Nephron (organoid): ENCODE results near the gene MYLK.
A peak's percentile ranks its signal among the peaks of the same experiment; 100 is the strongest.

Experiments
- H3K27ac Mint-ChIP-seq, 3 experiments: 2 replicates each; pipeline ENCODE4 v1.8.0; 2020; ENCODE audit warnings: mixed read lengths in 3 of 3, mild to moderate bottlenecking in 2 of 3, moderate library complexity in 1 of 3
- H3K27me3 Mint-ChIP-seq: 2 replicates; pipeline ENCODE4 v1.8.0; 2021; ENCODE audit warnings: low read depth, mild to moderate bottlenecking, moderate library complexity, mixed read lengths
- H3K36me3 Mint-ChIP-seq: 2 replicates; pipeline ENCODE4 v1.8.0; 2020; ENCODE audit warnings: low read depth, mixed read lengths
- H3K4me1 Mint-ChIP-seq: 2 replicates; pipeline ENCODE4 v1.8.0; 2020; ENCODE audit warnings: mixed read lengths
- H3K4me3 Mint-ChIP-seq, 3 experiments: 2 replicates each; pipeline ENCODE4 v1.8.0; 2020; ENCODE audit warnings: mild to moderate bottlenecking in 3 of 3, mixed read lengths in 3 of 3, moderate library complexity in 2 of 3
- H3K9me3 Mint-ChIP-seq: 2 replicates; pipeline ENCODE4 v1.8.0; 2020; ENCODE audit warnings: mixed read lengths
- TF ChIP-seq, protein P1 (sequence below), 3 experiments: fragments of 200-600 bp; sonication (generic); IDR thresholded peaks; one replicate each; pipeline ENCODE4 v1.5.0; 2021; ENCODE audit warnings: antibody characterized with exemption in 3 of 3; ENCODE audit not compliant: unreplicated experiment in 3 of 3

The MYLK gene

DNA sequence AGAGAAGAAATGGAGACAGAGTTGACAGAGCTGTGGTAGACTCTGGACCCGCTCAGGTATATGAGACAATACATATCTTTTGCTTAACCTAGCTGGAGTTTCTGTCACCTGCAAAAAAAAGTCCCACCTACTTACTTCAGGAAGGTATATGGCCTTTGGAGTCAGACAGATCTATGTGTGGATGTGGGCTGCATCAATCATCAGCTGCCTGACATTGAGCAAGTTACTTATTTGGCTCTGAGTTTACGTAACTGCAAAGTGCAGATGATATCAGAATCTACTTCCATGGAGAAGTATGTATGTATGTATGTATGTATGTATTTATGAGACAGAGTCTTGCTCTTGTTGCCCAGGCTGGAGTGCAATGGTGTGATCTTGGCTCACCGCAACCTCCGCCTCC lies 124.3 kb downstream of the MYLK start:
- TF ChIP-seq, protein P1, sequence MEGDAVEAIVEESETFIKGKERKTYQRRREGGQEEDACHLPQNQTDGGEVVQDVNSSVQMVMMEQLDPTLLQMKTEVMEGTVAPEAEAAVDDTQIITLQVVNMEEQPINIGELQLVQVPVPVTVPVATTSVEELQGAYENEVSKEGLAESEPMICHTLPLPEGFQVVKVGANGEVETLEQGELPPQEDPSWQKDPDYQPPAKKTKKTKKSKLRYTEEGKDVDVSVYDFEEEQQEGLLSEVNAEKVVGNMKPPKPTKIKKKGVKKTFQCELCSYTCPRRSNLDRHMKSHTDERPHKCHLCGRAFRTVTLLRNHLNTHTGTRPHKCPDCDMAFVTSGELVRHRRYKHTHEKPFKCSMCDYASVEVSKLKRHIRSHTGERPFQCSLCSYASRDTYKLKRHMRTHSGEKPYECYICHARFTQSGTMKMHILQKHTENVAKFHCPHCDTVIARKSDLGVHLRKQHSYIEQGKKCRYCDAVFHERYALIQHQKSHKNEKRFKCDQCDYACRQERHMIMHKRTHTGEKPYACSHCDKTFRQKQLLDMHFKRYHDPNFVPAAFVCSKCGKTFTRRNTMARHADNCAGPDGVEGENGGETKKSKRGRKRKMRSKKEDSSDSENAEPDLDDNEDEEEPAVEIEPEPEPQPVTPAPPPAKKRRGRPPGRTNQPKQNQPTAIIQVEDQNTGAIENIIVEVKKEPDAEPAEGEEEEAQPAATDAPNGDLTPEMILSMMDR (IDR thresholded peaks at IDR 0.05; ENCODE audit: unreplicated experiment in 3 of 3): no peak
- H3K9me3 Mint-ChIP-seq: no peaks in the 10 kb centered on the region
- H3K27me3 Mint-ChIP-seq: peaks cover 7% of the 10 kb centered on the region
- H3K4me3 Mint-ChIP-seq: no peak overlapping the region
- H3K27ac Mint-ChIP-seq: no peak overlapping the region
- H3K4me1 Mint-ChIP-seq: peaks cover 15% of the 10 kb centered on the region
- no peaks in the 10 kb centered on the region for H3K36me3 Mint-ChIP-seq

DNA sequence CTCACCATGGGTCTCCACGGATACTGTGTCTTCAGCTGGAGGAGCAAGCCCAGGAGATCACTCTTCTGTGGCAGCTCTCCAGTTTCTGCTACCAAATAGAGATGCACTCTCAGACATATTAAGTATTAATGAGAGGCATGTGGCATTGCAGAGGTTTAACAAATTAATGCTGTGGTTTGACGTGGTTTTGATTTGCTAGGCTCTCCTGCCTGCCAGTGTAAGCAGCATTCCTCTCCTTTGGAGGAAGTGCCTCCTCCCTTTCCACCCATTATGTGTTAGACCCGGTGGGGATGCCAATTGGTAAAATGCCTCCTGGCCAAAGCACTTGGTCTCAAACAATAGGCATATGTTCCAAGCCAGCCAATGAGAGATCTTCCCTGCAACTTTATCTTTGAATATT lies 124.8 kb downstream of the MYLK start:
- H3K27ac Mint-ChIP-seq: no peak overlapping the region
- H3K27me3 Mint-ChIP-seq: peaks cover 7% of the 10 kb centered on the region

DNA sequence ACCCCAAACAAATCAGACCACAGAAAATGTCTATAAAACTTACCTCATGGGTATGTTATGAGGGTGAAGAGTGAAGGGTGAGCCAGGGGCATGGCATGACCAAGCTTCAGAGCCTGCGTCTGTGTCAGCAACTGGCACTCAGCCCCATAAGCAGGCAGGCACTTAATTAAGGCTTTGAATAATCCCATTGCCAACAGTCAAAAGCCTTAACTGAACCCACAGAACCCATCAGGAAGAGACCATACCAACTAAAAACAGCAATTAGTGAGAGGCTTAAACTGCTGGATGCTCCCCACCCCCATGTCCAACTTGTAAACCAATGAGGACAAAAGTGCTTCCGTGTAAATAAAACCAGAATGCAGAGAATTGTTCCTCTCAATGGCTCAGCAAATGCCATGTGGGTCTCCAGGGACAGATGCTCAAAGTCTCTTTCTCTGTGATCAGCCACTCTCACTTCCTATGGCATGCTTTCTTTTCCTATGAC lies 126.0 kb downstream of the MYLK start:
- Mint-ChIP-seq H3K9me3 (no peaks in the 10 kb centered on the region), H3K4me1 (peaks cover 17% of the 10 kb centered on the region), H3K27ac (no peak overlapping the region), H3K27me3 (peaks cover 7% of the 10 kb centered on the region), H3K4me3 (no peak overlapping the region), H3K36me3 (no peaks in the 10 kb centered on the region)
- TF ChIP-seq, protein P1 (IDR thresholded peaks at IDR 0.05; ENCODE audit: unreplicated experiment in 3 of 3): no peak

More for the DNA sequence above, 124.8 kb downstream of the MYLK start:
- Mint-ChIP-seq H3K4me1 (peaks cover 17% of the 10 kb centered on the region), H3K9me3 (no peaks in the 10 kb centered on the region), H3K4me3 (no peak overlapping the region), H3K36me3 (no peaks in the 10 kb centered on the region)
- TF ChIP-seq, protein P1 (IDR thresholded peaks at IDR 0.05; ENCODE audit: unreplicated experiment in 3 of 3): no peak

DNA sequence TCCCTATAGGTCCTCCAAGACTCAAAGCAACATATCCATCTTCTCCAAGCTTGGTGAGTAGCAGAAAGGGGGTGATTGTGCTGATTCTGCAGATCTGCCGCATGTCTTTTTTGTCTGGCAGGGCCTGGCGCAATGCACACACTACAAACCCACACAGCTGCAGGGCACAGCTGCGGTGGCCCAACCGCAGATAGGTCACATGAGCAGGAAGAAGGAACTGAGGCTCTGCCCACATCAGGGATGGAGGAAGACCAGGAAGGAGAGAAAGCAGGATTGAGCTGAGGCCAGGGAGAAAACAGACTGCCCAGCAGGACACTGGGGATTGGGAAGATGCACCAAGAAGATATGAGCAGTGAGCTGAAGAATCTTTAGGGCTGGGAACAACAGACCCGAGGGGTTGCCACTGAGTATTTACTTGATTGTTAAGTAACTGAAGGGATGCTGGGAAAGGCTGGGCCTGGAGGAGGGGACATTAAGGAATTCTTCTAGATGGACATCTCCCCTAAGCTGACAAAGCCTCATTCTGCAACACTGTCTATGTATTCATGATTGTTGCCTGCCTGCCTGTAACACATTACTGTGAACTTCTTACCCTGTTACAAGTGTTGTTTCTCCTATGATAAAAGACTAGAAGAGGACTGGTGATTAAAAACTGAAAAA lies 126.7 kb downstream of the MYLK start:
- TF ChIP-seq, protein P1 (IDR thresholded peaks at IDR 0.05; ENCODE audit: unreplicated experiment in 3 of 3): no peak
- H3K9me3 Mint-ChIP-seq: no peaks in the 10 kb centered on the region
- H3K27ac Mint-ChIP-seq: no peak overlapping the region
- no peaks in the 10 kb centered on the region for H3K36me3 Mint-ChIP-seq
- H3K4me3 Mint-ChIP-seq: no peak overlapping the region
- peaks cover 7% of the 10 kb centered on the region for H3K27me3 Mint-ChIP-seq
- H3K4me1 Mint-ChIP-seq: peaks cover 17% of the 10 kb centered on the region

DNA sequence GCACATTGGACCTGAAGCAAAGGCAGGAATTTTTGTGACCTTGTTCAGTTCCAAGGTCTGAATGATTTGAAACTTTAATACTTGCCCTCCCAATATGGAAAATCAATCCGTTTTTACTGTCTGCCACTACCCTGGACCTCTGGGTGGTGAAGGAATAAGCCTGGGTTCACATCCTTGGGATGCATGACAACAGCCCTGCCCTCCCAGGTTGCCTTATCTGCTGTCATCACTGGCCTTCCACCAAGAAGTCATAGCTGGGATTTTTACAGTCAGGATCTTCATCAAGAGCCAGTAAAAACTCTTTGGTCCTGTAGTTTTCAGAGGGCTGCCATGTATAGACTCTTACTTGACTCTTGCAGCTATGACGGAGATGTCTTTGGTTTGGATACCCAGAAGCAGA lies 128.6 kb downstream of the MYLK start:
- no peaks in the 10 kb centered on the region for H3K9me3 Mint-ChIP-seq

More for the DNA sequence above, 128.6 kb downstream of the MYLK start:
- no peak overlapping the region for H3K4me3 Mint-ChIP-seq
- TF ChIP-seq, protein P1 (IDR thresholded peaks at IDR 0.05; ENCODE audit: unreplicated experiment in 3 of 3): no peak
- H3K27ac Mint-ChIP-seq: peak overlapping the region in 1 of 3 experiments; percentile 88
- peaks cover 7% of the 10 kb centered on the region for H3K27me3 Mint-ChIP-seq
- peaks cover 17% of the 10 kb centered on the region for H3K4me1 Mint-ChIP-seq
- no peaks in the 10 kb centered on the region for H3K36me3 Mint-ChIP-seq
